Liver (tissue), 3 donors: ENCODE measurements around the gene CASQ1.

Experiments used
- ATF3 ChIP-seq: IDR thresholded peaks from 2 replicates; pipeline ENCODE4 v1.6.1; 2016; ENCODE audit warnings: antibody characterized with exemption
- CTCF ChIP-seq: fragments of 150-350 bp; IDR thresholded peaks from 2 replicates; pipeline ENCODE4 v1.5.1; 2017; ENCODE audit warnings: improper control_type of control experiment, low read depth, low read length; ENCODE audit not compliant: missing input control
- EGR1 ChIP-seq, 2 donors: IDR thresholded peaks; 2 replicates each; pipeline ENCODE4 v1.6.1; 2016 to 2018; ENCODE audit warnings: antibody characterized with exemption in 2 of 2, low read depth in 2 of 2
- FOXA1 ChIP-seq: IDR thresholded peaks from 2 replicates; pipeline ENCODE4 v1.6.1; 2016; ENCODE audit warnings: antibody characterized with exemption
- JUND ChIP-seq, 2 donors: IDR thresholded peaks; 2 replicates each; pipeline ENCODE4 v1.6.1; 2016; ENCODE audit warnings: antibody characterized with exemption in 2 of 2
- MAX ChIP-seq: IDR thresholded peaks from 2 replicates; pipeline ENCODE4 v1.6.1; 2016; ENCODE audit warnings: antibody characterized with exemption
- RAD21 ChIP-seq, 2 donors: IDR thresholded peaks; 2 replicates each; pipeline ENCODE4 v1.6.1; 2016; ENCODE audit warnings: antibody characterized with exemption in 2 of 2, mild to moderate bottlenecking in 2 of 2
- REST ChIP-seq: IDR thresholded peaks from 2 replicates; pipeline ENCODE4 v1.6.1; 2016; ENCODE audit warnings: antibody characterized with exemption, mild to moderate bottlenecking
- SP1 ChIP-seq: IDR thresholded peaks from 2 replicates; pipeline ENCODE4 v1.6.1; 2018; ENCODE audit warnings: antibody characterized with exemption, mild to moderate bottlenecking
- TAF1 ChIP-seq: conservative IDR thresholded peaks from 2 replicates; pipeline ENCODE4 v1.6.1; 2016; ENCODE audit warnings: antibody characterized with exemption, mild to moderate bottlenecking
- YY1 ChIP-seq: IDR thresholded peaks from 2 replicates; pipeline ENCODE4 v1.6.1; 2016; ENCODE audit warnings: antibody characterized with exemption, mild to moderate bottlenecking
- ZBTB33 ChIP-seq: IDR thresholded peaks from 2 replicates; pipeline ENCODE4 v1.6.1; 2016; ENCODE audit warnings: antibody characterized with exemption
- donor health status: healthy.
- donor health status: healthy.

- TF ChIP-seq CTCF (no peak), RAD21 (IDR thresholded peaks at IDR 0.05) (no peak), MAX (no peak), ZBTB33 (no peak), YY1 (no peak), REST (no peak), JUND (IDR thresholded peaks at IDR 0.05) (no peak), SP1 (no peak), EGR1 (IDR thresholded peaks at IDR 0.05; ENCODE audit: low read depth in 2 of 2) (no peak), ATF3 (no peak), TAF1 (no peak), FOXA1 (no peak)
Measured at GRCh38 chr1:160222546-160222945, 32.2 kb downstream of the CASQ1 start.
